B cell (primary cell): ENCODE results near the gene KIDINS220. TPM values are rescaled to one million over a fixed set of nuclear protein-coding genes. Genes with fewer than 3 reads are reported as not detected.

Source experiments
- ATAC-seq: fragments of 200-7000 bp; cut with Tn5 transposase; one replicate; pipeline ENCODE4 v1.10.0; 2021; ENCODE audit warnings: low read depth, mild to moderate bottlenecking, moderate number of reproducible peaks, moderate library complexity
- CTCF ChIA-PET: fragments of 350-600 bp; sonication (Branson Sonifier 250); formaldehyde crosslinking; loops from one replicate; lab custom pipeline; 2021; ENCODE audit warnings: antibody characterized with exemption, inconsistent platforms; lab: Charles Lee
- POLR2A ChIA-PET: fragments of 350-600 bp; sonication (Branson Sonifier 250); formaldehyde crosslinking; loops from one replicate; lab custom pipeline; 2021; ENCODE audit warnings: antibody characterized with exemption; lab: Charles Lee
- DNase-seq: peaks from one replicate; pipeline ENCODE4 v3.0.0; 2013
- H2AFZ ChIP-seq: 2 replicates; pipeline ENCODE4 v1.6.1; 2012; ENCODE audit warnings: mild to moderate bottlenecking, low read depth, low read length; ENCODE audit not compliant: insufficient read depth, poor library complexity, severe bottlenecking
- H3K27ac ChIP-seq, 2 donors: 1 replicate in 1 of 2; 2 replicates in 1 of 2; pipeline ENCODE4 v1.5.1; 2012 to 2013; ENCODE audit warnings: low read length in 2 of 2, mild to moderate bottlenecking in 2 of 2, moderate library complexity in 1 of 2
- H3K27me3 ChIP-seq, 4 experiments: fragments of 200-600 bp in 1 of 4; sonication (generic) in 1 of 4; replicated peaks in 1 of 4; 1 replicate in 2 of 4; 2 replicates in 2 of 4; pipeline versions ENCODE4 v1.6.1 to v1.7.0; 2013 to 2016; ENCODE audit warnings: low read length in 3 of 4, mild to moderate bottlenecking in 2 of 4, mixed read lengths in 1 of 4, moderate library complexity in 1 of 4; ENCODE audit not compliant: insufficient read depth in 4 of 4, control insufficient read depth in 3 of 4; ENCODE audit errors: control extremely low read depth in 1 of 4
- H3K36me3 ChIP-seq, 2 experiments: replicated peaks in 1 of 2; 1 replicate in 1 of 2; 2 replicates in 1 of 2; pipeline versions ENCODE4 v1.6.1 to v1.7.1; 2013; ENCODE audit warnings: low read length in 1 of 2; ENCODE audit not compliant: insufficient read depth in 2 of 2, control insufficient read depth in 1 of 2; ENCODE audit errors: control extremely low read depth in 1 of 2, extremely low read depth in 1 of 2
- H3K4me1 ChIP-seq, 2 donors: fragments of 200-600 bp in 1 of 2; sonication (generic) in 1 of 2; 1 replicate in 1 of 2; 2 replicates in 1 of 2; pipeline versions ENCODE4 v1.5.1 to v1.6.1; 2013 to 2017; ENCODE audit warnings: low read length in 2 of 2; ENCODE audit not compliant: control insufficient read depth in 2 of 2, insufficient read depth in 2 of 2
- H3K4me2 ChIP-seq: replicated peaks from 2 replicates; pipeline ENCODE3; 2012; ENCODE audit warnings: mild to moderate bottlenecking, low read depth, low read length; ENCODE audit not compliant: poor library complexity, severe bottlenecking
- H3K4me3 ChIP-seq, 5 experiments: fragments of 200-600 bp in 1 of 5; sonication (generic) in 1 of 5; 1 replicate in 3 of 5; 2 replicates in 2 of 5; pipeline versions ENCODE4 v1.5.1 to v1.7.0; 2011 to 2016; ENCODE audit warnings: low read length in 4 of 5, mild to moderate bottlenecking in 4 of 5, low read depth in 2 of 5, control low read depth in 1 of 5, moderate library complexity in 1 of 5; ENCODE audit not compliant: insufficient read depth in 1 of 5; ENCODE audit errors: control extremely low read depth in 1 of 5, extremely low read depth in 1 of 5
- H3K79me2 ChIP-seq: fragments of 200-600 bp; sonication (generic); one replicate; pipeline ENCODE4 v1.6.0; 2016; ENCODE audit warnings: low read length; ENCODE audit not compliant: control insufficient read depth, insufficient read depth
- H3K9ac ChIP-seq: fragments of 200-600 bp; sonication (generic); 2 replicates; pipeline ENCODE4 v1.6.1; 2017; ENCODE audit warnings: mild to moderate bottlenecking, low read length, moderate library complexity
- H3K9me3 ChIP-seq, 3 donors: one replicate each; pipeline versions ENCODE4 v1.6.1 to v1.7.1; 2013; ENCODE audit warnings: low read length in 2 of 3; ENCODE audit not compliant: control insufficient read depth in 2 of 3, insufficient read depth in 1 of 3; ENCODE audit errors: control extremely low read depth in 1 of 3
- H4K20me1 ChIP-seq: 2 replicates; pipeline ENCODE4 v1.6.0; 2012; ENCODE audit warnings: mild to moderate bottlenecking, low read length; ENCODE audit not compliant: insufficient read depth, control insufficient read depth, poor library complexity, severe bottlenecking
- H3K27ac Mint-ChIP-seq: one replicate; pipeline ENCODE4 v1.8.0; 2021; ENCODE audit warnings: mixed read lengths
- H3K27me3 Mint-ChIP-seq: one replicate; pipeline ENCODE4 v1.8.0; 2021; ENCODE audit warnings: mixed read lengths
- H3K4me1 Mint-ChIP-seq: one replicate; pipeline ENCODE4 v1.8.0; 2021; ENCODE audit warnings: mixed read lengths
- H3K4me3 Mint-ChIP-seq: one replicate; pipeline ENCODE4 v1.8.0; 2021; ENCODE audit warnings: mixed read lengths
- H3K9me3 Mint-ChIP-seq: one replicate; pipeline ENCODE4 v1.8.0; 2022; ENCODE audit warnings: mixed read lengths; ENCODE audit not compliant: insufficient read depth
- EZH2 ChIP-seq: IDR thresholded peaks from 2 replicates; pipeline ENCODE4 v1.6.1; 2012; ENCODE audit warnings: borderline replicate concordance, low read depth, mild to moderate bottlenecking, moderate library complexity, low read length; ENCODE audit not compliant: insufficient read depth, poor library complexity, severe bottlenecking
- WGBS: methylation state at CpG from one replicate; pipeline ENCODE4 v1.1.5; 2013; ENCODE audit warnings: missing lambda C conversion rate; ENCODE audit not compliant: insufficient coverage; 5-methylcytosine and 5-hydroxymethylcytosine counted together
- intact Hi-C: fragments of 100-400 bp; cut with micrococcal nuclease; formaldehyde crosslinking; loops from one replicate; pipeline ENCODE4 v1.10.0; 2022
- polyA plus RNA-seq: library from polyadenylated mRNA; depleted of rRNA; stranded (reverse); fragments of >200 nt; gene quantifications from 2 replicates; pipeline ENCODE4 v1.2.3, GENCODE V29; 2012
- total RNA-seq, 2 donors: library from RNA; stranded (reverse); fragments of 120-200 nt in 1 of 2; gene quantifications; 1 replicate in 1 of 2; 2 replicates in 1 of 2; pipeline versions ENCODE4 v1.2.3 to v1.2.4, GENCODE V29; 2013 to 2022
- TF ChIP-seq, protein P1 (sequence below): fragments of 200-600 bp; IDR thresholded peaks from one replicate; pipeline ENCODE4 v1.8.0; 2022; ENCODE audit warnings: antibody characterized with exemption, mild to moderate bottlenecking

KIDINS220 gene
- total and polyA plus RNA-seq, 2 donors (not counting 1 experiment from before 2014, with no cell fraction given) = 12.5 to 36.6 TPM

DNA sequence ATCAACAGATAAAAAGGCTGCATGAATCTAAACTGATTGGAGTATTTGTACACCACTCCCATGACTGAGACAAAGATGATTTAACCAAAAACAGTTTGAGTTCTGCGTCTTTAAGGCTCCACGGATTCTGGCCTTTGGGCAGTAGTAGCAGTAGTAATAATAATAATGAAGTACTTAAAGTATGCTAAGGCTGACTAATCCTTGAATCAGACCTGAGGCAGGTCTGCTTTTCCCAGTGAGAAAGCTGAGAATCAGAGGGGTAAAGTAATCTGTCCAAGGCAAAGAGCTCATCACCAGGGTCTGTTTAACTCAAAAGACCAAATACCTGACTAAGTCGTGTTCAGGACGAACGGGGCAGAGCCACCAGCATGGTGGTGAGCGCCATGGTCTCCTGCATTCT is 94.2 kb downstream of the KIDINS220 start:
- Histone ChIP-seq H3K4me1 (no peaks in the 10 kb centered on the region), H3K79me2 (no peaks in the 10 kb centered on the region), H3K27me3 (no peaks in the 10 kb centered on the region), H3K9me3 (no peaks in the 10 kb centered on the region), H3K36me3 (peaks cover 2 to 17% of the 10 kb centered on the region in 2 experiments), H3K9ac (no peak overlapping the region), H4K20me1 (no peaks in the 10 kb centered on the region), H3K4me3 (no peak overlapping the region), H3K27ac (no peak overlapping the region), H2AFZ (no peak overlapping the region), H3K4me2 (no peak overlapping the region)
- H3K4me3 Mint-ChIP-seq = no peak overlapping the region
- POLR2A ChIA-PET = no interaction called here
- CTCF ChIA-PET = no interaction called here
- intact Hi-C loops = no loop called here
- TF ChIP-seq, protein P1, sequence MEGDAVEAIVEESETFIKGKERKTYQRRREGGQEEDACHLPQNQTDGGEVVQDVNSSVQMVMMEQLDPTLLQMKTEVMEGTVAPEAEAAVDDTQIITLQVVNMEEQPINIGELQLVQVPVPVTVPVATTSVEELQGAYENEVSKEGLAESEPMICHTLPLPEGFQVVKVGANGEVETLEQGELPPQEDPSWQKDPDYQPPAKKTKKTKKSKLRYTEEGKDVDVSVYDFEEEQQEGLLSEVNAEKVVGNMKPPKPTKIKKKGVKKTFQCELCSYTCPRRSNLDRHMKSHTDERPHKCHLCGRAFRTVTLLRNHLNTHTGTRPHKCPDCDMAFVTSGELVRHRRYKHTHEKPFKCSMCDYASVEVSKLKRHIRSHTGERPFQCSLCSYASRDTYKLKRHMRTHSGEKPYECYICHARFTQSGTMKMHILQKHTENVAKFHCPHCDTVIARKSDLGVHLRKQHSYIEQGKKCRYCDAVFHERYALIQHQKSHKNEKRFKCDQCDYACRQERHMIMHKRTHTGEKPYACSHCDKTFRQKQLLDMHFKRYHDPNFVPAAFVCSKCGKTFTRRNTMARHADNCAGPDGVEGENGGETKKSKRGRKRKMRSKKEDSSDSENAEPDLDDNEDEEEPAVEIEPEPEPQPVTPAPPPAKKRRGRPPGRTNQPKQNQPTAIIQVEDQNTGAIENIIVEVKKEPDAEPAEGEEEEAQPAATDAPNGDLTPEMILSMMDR = no peak
- TF ChIP-seq EZH2 = no peak
- no peaks in the 10 kb centered on the region for H3K9me3 Mint-ChIP-seq
- H3K4me1 Mint-ChIP-seq = no peaks in the 10 kb centered on the region
- H3K27me3 Mint-ChIP-seq = no peaks in the 10 kb centered on the region
- no peak for DNase-seq
- no peak for ATAC-seq
- no peak overlapping the region for H3K27ac Mint-ChIP-seq
- WGBS = 98% methylated on average over 5 of the region's 6 CpGs

DNA sequence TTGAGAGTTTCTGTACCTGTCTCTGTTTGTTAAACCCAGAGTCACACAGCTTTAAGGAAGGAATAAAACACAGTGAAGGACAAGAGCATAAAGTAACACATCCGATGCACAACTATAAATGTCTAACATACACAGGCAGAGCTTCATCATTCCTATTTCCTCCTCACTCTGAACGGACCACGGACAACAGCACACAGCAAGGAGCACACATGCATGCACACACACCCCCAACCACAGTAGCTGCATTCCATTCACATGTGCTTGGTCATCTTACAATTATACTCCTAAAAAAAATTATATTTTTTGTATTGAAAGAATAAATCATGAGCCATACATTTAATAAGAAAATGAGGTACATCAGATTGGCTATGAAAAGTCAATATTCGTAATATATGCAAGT is 97.3 kb downstream of the KIDINS220 start:
- POLR2A ChIA-PET = no interaction called here
- ATAC-seq = no peak
- CTCF ChIA-PET = interaction anchor here (1.1 kb wide), 1 partner anchor 14 kb away, joined by 3 read pairs; no protein-coding TSS in a partner anchor

More for the DNA sequence above, 97.3 kb downstream of the KIDINS220 start:
- H3K79me2 ChIP-seq = no peaks in the 10 kb centered on the region
- H3K27me3 Mint-ChIP-seq = no peaks in the 10 kb centered on the region
- H3K9me3 ChIP-seq = no peaks in the 10 kb centered on the region
- no peaks in the 10 kb centered on the region for H3K4me1 ChIP-seq
- no peak for DNase-seq
- no peak for TF ChIP-seq EZH2
- TF ChIP-seq, protein P1 = no peak
- H2AFZ ChIP-seq = no peak overlapping the region
- no CpG with 5 or more reads among the region's 4 CpGs for WGBS
- H3K4me3 ChIP-seq = no peak overlapping the region
- intact Hi-C loops = no loop called here
- no peaks in the 10 kb centered on the region for H3K27me3 ChIP-seq
- H3K27ac Mint-ChIP-seq = no peak overlapping the region
- H3K4me1 Mint-ChIP-seq = no peaks in the 10 kb centered on the region
- H4K20me1 ChIP-seq = no peaks in the 10 kb centered on the region
- no peak overlapping the region for H3K9ac ChIP-seq
- no peaks in the 10 kb centered on the region for H3K9me3 Mint-ChIP-seq
- H3K36me3 ChIP-seq = peaks cover 4 to 5% of the 10 kb centered on the region in 2 experiments
- H3K4me3 Mint-ChIP-seq = no peak overlapping the region
- H3K4me2 ChIP-seq = no peak overlapping the region
- H3K27ac ChIP-seq = no peak overlapping the region
